ENCODE results near the gene PAX2.

DNA sequence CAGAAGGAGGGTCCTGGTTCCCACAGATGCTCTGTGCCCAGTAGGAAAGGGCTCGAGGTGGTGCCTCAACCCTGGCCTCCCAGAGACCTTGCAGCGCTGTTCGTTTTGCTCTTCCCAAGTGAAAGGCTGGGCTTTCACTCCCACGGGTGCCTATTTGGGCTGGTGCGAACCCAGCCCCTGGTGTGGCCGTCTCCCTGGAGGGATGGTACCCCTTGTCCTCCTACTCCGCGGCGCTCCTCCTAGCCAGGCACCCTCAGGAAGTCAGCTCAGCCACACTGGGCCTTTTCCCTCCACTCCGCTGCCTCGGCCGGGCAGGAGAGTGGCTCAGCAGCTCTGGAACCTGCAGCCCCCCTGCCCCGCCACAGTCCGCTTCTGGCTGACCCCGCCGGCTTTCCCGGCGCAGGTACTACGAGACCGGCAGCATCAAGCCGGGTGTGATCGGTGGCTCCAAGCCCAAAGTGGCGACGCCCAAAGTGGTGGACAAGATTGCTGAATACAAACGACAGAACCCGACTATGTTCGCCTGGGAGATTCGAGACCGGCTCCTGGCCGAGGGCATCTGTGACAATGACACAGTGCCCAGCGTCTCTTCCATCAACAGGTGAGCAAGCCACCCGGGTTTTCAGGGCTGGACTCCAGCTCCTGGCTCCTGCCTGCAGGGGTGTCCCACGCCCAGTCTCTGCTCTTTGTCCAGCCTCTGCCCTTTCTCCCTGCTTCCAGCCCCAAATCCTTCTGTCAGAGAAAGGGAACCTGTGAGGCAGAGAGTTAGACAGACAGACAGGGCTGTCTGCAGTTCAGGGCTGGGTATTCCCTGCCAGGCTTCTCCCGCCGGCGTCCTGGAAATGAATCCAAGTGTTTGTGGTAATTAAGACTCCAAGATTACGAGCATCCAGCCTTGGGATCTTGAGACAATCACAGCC lies 5.2 kb downstream of the PAX2 start:
- TF ChIP-seq, protein P1, sequence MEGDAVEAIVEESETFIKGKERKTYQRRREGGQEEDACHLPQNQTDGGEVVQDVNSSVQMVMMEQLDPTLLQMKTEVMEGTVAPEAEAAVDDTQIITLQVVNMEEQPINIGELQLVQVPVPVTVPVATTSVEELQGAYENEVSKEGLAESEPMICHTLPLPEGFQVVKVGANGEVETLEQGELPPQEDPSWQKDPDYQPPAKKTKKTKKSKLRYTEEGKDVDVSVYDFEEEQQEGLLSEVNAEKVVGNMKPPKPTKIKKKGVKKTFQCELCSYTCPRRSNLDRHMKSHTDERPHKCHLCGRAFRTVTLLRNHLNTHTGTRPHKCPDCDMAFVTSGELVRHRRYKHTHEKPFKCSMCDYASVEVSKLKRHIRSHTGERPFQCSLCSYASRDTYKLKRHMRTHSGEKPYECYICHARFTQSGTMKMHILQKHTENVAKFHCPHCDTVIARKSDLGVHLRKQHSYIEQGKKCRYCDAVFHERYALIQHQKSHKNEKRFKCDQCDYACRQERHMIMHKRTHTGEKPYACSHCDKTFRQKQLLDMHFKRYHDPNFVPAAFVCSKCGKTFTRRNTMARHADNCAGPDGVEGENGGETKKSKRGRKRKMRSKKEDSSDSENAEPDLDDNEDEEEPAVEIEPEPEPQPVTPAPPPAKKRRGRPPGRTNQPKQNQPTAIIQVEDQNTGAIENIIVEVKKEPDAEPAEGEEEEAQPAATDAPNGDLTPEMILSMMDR (IDR thresholded peaks at IDR 0.05) = no peak
- no peak for TF ChIP-seq POLR2A (IDR thresholded peaks at IDR 0.05)

Data from adrenal gland (tissue), 5 donors.